Immature natural killer cell (primary cell): ENCODE measurements around the gene WWC1. TPM values are rescaled to one million over a fixed set of nuclear protein-coding genes. Genes with fewer than 3 reads are reported as not detected.
"Not testable (repeated sequence)": the region's sequence is repeated elsewhere in the genome, so short reads cannot be mapped to it uniquely, and the experiment has no call there.

Experiments used
- DNase-seq, 3 donors: peaks; one replicate each; pipeline ENCODE4 v3.0.0; 2022; ENCODE audit warnings: mixed read lengths in 1 of 3
- H3K27ac Mint-ChIP-seq, 6 donors: one replicate each; pipeline ENCODE4 v1.8.0; 2020; ENCODE audit warnings: mixed read lengths in 6 of 6, mild to moderate bottlenecking in 5 of 6, inconsistent platforms in 4 of 6, moderate library complexity in 3 of 6
- H3K27me3 Mint-ChIP-seq, 3 donors: one replicate each; pipeline ENCODE4 v1.8.0; 2020 to 2021; ENCODE audit warnings: low read depth in 3 of 3, mild to moderate bottlenecking in 3 of 3, mixed read lengths in 3 of 3, moderate library complexity in 3 of 3, inconsistent platforms in 1 of 3
- H3K36me3 Mint-ChIP-seq, 3 donors: one replicate each; pipeline ENCODE4 v1.8.0; 2020; ENCODE audit warnings: mixed read lengths in 3 of 3, inconsistent platforms in 2 of 3, mild to moderate bottlenecking in 2 of 3
- H3K4me1 Mint-ChIP-seq, 2 donors: one replicate each; pipeline ENCODE4 v1.8.0; 2020; ENCODE audit warnings: inconsistent platforms in 2 of 2, mild to moderate bottlenecking in 2 of 2, mixed read lengths in 2 of 2, moderate library complexity in 1 of 2
- H3K4me3 Mint-ChIP-seq, 5 donors: one replicate each; pipeline ENCODE4 v1.8.0; 2020; ENCODE audit warnings: mild to moderate bottlenecking in 5 of 5, mixed read lengths in 5 of 5, inconsistent platforms in 3 of 5, moderate library complexity in 3 of 5
- H3K9me3 Mint-ChIP-seq, 6 donors: one replicate each; pipeline ENCODE4 v1.8.0; 2020; ENCODE audit warnings: mild to moderate bottlenecking in 6 of 6, mixed read lengths in 6 of 6, inconsistent platforms in 4 of 6, moderate library complexity in 3 of 6
- polyA plus RNA-seq, 3 donors: library from polyadenylated mRNA; unstranded; fragments of 300-500 nt; fragmentation: Illumina TruSeq; gene quantifications; one replicate each; pipeline ENCODE4 v1.2.3, GENCODE V29; 2021

WWC1 gene
- polyA plus RNA-seq, 3 donors from 2014 or later: 0.40 TPM; not detected in 2

DNA sequence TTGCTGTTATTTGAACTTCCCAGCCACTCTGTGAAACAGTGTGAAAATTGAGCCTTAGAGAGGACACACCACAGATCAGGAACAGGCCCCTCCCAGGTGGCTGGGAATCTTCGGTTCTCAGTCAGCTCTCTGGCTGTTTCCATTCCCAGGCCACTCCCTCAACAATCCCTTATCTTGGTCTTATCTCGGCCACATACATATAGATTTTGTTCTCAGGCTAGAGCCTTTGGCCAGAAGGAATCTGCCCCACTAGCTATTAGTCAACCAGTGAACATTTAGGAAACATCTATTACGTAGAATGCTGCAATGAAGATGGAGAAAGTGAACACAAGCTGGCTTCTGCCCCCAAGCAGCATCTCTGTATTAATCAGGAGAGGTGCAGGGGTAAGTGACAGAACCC lies 21.0 kb upstream of the WWC1 start:
- peaks cover 8 to 16% of the 10 kb centered on the region in 2 donors for H3K4me1 Mint-ChIP-seq
- H3K36me3 Mint-ChIP-seq: no peaks in the 10 kb centered on the region
- DNase-seq: no peak
- H3K4me3 Mint-ChIP-seq: no peak overlapping the region
- H3K27me3 Mint-ChIP-seq: peaks cover 6 to 22% (median 10%) of the 10 kb centered on the region in 3 donors
- no peaks in the 10 kb centered on the region for H3K9me3 Mint-ChIP-seq
- no peak overlapping the region for H3K27ac Mint-ChIP-seq

- no peaks in the 10 kb centered on the region for H3K36me3 Mint-ChIP-seq
- no peak for DNase-seq
- H3K4me3 Mint-ChIP-seq: no peak overlapping the region
- H3K4me1 Mint-ChIP-seq: peaks cover 8 to 16% of the 10 kb centered on the region in 2 donors
- peaks cover 0 to 2% (median 0%) of the 10 kb centered on the region in 6 donors for H3K9me3 Mint-ChIP-seq
- H3K27ac Mint-ChIP-seq: no peak overlapping the region
- peaks cover 6 to 25% (median 10%) of the 10 kb centered on the region in 3 donors for H3K27me3 Mint-ChIP-seq
Observed at GRCh38 chr5:168273056-168273980, 18.1 kb upstream of the WWC1 start.

- H3K27me3 Mint-ChIP-seq: peaks cover 4 to 23% (median 7%) of the 10 kb centered on the region in 3 donors
- no peak overlapping the region for H3K4me3 Mint-ChIP-seq
- peaks cover 1 to 6% of the 10 kb centered on the region in 2 donors for H3K4me1 Mint-ChIP-seq
- H3K36me3 Mint-ChIP-seq: no peaks in the 10 kb centered on the region
- peaks cover 0 to 2% (median 0%) of the 10 kb centered on the region in 6 donors for H3K9me3 Mint-ChIP-seq
- H3K27ac Mint-ChIP-seq: no peak overlapping the region
- DNase-seq: no peak
Observed at GRCh38 chr5:168274406-168274805, 17.0 kb upstream of the WWC1 start.

DNA sequence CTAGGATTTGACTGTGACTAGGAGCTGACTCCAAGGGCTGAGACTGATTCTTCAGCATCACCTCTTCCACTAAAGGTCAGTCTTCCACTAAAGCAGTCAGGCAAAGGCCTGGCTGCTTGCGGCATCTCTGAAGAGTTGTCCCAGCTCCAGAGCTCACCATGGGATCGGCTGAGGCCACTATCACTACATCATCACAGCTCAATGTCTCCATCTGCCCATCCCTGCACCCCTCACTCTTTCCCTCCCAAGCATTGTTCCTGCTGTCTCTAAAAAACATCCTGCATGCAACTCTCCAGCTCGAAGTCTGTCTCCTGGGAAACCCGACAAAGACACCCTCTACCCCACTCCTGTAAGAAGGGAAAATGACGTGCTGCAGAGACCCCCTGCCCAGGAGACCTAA lies 15.5 kb upstream of the WWC1 start:
- Mint-ChIP-seq H3K27me3 (peaks cover 4 to 23% (median 7%) of the 10 kb centered on the region in 3 donors), H3K27ac (no peak overlapping the region), H3K4me1 (no peaks in the 10 kb centered on the region), H3K36me3 (no peaks in the 10 kb centered on the region), H3K4me3 (no peak overlapping the region), H3K9me3 (peaks cover 0 to 2% (median 0%) of the 10 kb centered on the region in 6 donors)
- DNase-seq: no peak

DNA sequence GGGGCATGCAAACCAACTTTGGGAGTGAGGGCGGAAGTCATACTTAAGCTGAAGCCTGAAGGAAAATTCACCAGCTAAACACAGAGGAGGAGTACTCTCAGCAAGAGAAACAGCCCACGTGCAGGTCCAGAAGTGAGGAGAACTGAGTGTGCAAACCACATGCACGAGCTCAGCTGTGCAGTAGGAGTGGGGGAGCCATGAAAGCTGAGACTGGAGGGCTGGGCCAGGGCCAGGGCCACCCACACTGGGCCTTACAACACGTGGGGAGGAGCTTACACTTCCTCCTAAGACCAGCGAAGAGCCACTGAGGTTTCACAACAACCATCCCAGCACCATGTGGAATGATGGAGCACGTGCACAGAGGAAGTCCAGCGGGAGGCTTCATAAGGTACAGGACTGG lies 9.3 kb upstream of the WWC1 start:
- peaks cover 4 to 20% (median 7%) of the 10 kb centered on the region in 6 donors for H3K9me3 Mint-ChIP-seq
- H3K27me3 Mint-ChIP-seq: peaks cover 3 to 6% (median 4%) of the 10 kb centered on the region in 3 donors
- peaks cover 0 to 9% (median 0%) of the 10 kb centered on the region in 3 donors for H3K36me3 Mint-ChIP-seq
- no peak for DNase-seq
- H3K4me1 Mint-ChIP-seq: no peaks in the 10 kb centered on the region
- no peak overlapping the region for H3K27ac Mint-ChIP-seq
- no peak overlapping the region for H3K4me3 Mint-ChIP-seq

GRCh38 chr5:168284809-168285208 lies 6.6 kb upstream of the WWC1 start:
- H3K27ac Mint-ChIP-seq: no peak overlapping the region
- peaks cover 6 to 12% (median 8%) of the 10 kb centered on the region in 3 donors for H3K27me3 Mint-ChIP-seq
- H3K9me3 Mint-ChIP-seq: peaks cover 4 to 20% (median 8%) of the 10 kb centered on the region in 6 donors
- peaks cover 1 to 3% of the 10 kb centered on the region in 2 donors for H3K4me1 Mint-ChIP-seq
- peaks cover 0 to 9% (median 0%) of the 10 kb centered on the region in 3 donors for H3K36me3 Mint-ChIP-seq
- H3K4me3 Mint-ChIP-seq: no peak overlapping the region
- DNase-seq: no peak

DNA sequence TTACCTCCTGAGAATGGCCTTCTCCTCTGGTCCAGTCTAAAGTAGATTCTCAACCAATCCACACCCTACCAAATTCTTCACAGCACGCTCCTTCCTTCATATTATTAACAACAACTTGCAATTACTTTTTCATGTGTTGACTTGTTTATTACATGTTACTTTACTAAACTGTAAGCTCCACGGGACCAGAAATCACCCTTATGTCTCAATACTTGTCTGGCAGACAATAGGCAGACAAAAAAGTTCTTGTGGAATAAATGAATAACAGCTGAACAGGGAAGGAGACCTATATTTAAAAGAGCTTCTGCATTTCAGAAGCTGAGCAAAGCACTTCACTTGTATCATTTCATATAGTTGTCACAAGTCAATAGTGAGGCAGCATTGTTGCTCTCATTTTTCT lies 5.7 kb upstream of the WWC1 start:
- H3K9me3 Mint-ChIP-seq: peaks cover 4 to 20% (median 9%) of the 10 kb centered on the region in 6 donors
- peaks cover 0 to 9% (median 0%) of the 10 kb centered on the region in 3 donors for H3K36me3 Mint-ChIP-seq
- no peak overlapping the region for H3K27ac Mint-ChIP-seq
- no peak overlapping the region for H3K4me3 Mint-ChIP-seq
- peaks cover 8 to 16% (median 11%) of the 10 kb centered on the region in 3 donors for H3K27me3 Mint-ChIP-seq
- DNase-seq: no peak
- H3K4me1 Mint-ChIP-seq: peaks cover 4 to 6% of the 10 kb centered on the region in 2 donors

DNA sequence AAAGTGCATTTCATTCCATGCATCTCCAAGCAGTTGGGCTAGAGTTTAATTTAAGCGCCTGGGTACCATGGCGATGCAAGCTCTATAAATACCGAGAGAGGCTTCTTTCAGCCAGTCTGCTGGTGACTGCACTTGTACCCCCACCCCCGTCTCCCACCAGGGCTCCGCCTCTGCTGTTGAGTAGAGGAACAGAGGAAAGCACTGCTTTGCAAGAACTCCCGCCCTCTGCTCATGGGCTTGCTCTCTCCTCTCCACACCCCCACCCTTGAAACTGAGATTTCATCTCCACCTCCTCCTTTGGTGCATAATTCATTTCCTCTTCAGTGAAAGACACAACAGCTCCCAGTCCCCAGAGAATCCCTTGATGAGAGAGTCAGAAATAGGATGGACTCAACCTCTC lies 5.1 kb upstream of the WWC1 start:
- H3K9me3 Mint-ChIP-seq: peaks cover 4 to 20% (median 9%) of the 10 kb centered on the region in 6 donors
- peaks cover 8 to 17% (median 14%) of the 10 kb centered on the region in 3 donors for H3K27me3 Mint-ChIP-seq

GRCh38 chr5:168286863-168287262 lies 4.6 kb upstream of the WWC1 start:
- H3K36me3 Mint-ChIP-seq, H3K4me3 Mint-ChIP-seq, DNase-seq, H3K27ac Mint-ChIP-seq: not testable (repeated sequence)
- Mint-ChIP-seq H3K9me3 (peaks cover 4 to 20% (median 9%) of the 10 kb centered on the region in 6 donors), H3K27me3 (peaks cover 7 to 17% (median 14%) of the 10 kb centered on the region in 3 donors), H3K4me1 (peaks cover 4 to 11% of the 10 kb centered on the region in 2 donors)

More for the DNA sequence above, 5.1 kb upstream of the WWC1 start:
- Mint-ChIP-seq H3K4me3 (no peak overlapping the region), H3K27ac (no peak overlapping the region), H3K4me1 (peaks cover 4 to 11% of the 10 kb centered on the region in 2 donors), H3K36me3 (peaks cover 0 to 9% (median 0%) of the 10 kb centered on the region in 3 donors)
- DNase-seq: no peak

GRCh38 chr5:168287362-168287761 lies 4.1 kb upstream of the WWC1 start:
- Mint-ChIP-seq H3K27ac (no peak overlapping the region), H3K4me3 (no peak overlapping the region), H3K27me3 (peaks cover 4 to 17% (median 14%) of the 10 kb centered on the region in 3 donors), H3K9me3 (peaks cover 4 to 20% (median 9%) of the 10 kb centered on the region in 6 donors), H3K36me3 (peaks cover 0 to 9% (median 0%) of the 10 kb centered on the region in 3 donors), H3K4me1 (peaks cover 4 to 11% of the 10 kb centered on the region in 2 donors)
- DNase-seq: no peak

DNA sequence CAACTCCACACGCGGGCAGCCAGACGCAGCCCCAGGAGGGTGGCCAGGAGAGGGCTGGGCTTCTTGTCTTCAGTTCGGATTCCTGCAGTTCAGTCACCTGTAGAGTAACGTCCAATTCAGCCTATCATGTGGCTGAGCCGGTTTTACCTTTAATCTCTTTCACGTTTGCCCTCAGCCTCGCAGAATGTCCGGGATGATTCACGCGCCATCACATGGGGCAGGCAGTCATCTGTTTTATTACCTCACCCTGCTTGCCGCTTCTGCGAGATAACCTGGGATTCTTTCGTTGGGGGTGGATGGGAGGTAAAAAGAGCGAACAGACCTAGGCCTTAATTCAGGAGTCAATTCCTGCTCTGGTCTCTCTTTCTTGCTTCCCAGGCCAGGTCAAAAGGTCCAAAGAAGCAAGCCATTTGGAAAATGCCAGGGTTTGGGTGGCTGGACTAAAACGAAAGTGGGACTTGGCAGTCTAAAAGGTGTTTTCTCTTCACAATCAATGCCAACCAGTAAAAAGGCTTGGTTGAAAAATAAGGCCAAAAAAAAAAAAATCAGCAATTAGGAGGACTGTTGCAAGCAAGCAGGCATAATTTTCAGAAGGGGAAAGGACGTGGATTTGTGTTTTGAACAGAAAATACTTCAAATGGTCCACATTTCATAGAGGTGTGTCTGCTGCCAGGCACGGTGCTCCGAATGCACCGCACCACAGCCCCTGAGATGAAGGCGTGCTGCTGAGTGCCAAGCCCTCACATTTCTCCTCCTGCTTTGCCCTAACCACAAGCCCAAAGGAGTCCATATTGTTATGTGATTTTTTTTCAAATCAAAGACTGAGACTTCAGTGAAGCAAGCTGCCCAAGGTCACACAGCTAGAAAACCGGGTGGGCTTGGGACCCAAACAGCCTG lies 2.8 kb upstream of the WWC1 start:
- Mint-ChIP-seq H3K27ac (no peak overlapping the region), H3K4me1 (peaks cover 4 to 17% of the 10 kb centered on the region in 2 donors), H3K9me3 (peaks cover 4 to 20% (median 9%) of the 10 kb centered on the region in 6 donors), H3K27me3 (peaks cover 10 to 19% (median 16%) of the 10 kb centered on the region in 3 donors), H3K36me3 (peaks cover 0 to 9% (median 0%) of the 10 kb centered on the region in 3 donors), H3K4me3 (peak overlapping the region in 1 of 5 donors; percentile 55)
- no peak for DNase-seq

GRCh38 chr5:168290902-168291341 lies 523 bp upstream of the WWC1 start:
- H3K9me3 Mint-ChIP-seq: peaks cover 0 to 13% (median 0%) of the 10 kb centered on the region in 6 donors
- H3K4me3 Mint-ChIP-seq: peak overlapping the region; percentile 72 to 80 (median 75)
- H3K27me3 Mint-ChIP-seq: peaks cover 7 to 17% (median 16%) of the 10 kb centered on the region in 3 donors
- no peaks in the 10 kb centered on the region for H3K36me3 Mint-ChIP-seq
- H3K4me1 Mint-ChIP-seq: peaks cover 4 to 17% of the 10 kb centered on the region in 2 donors
- H3K27ac Mint-ChIP-seq: no peak overlapping the region
- no peak for DNase-seq
